Endothelial cell of umbilical vein (primary cell): ENCODE results near the gene BCAS3.

Experiments used
- EZH2 ChIP-seq: IDR thresholded peaks from 2 replicates; pipeline ENCODE4 v1.6.1; 2012; ENCODE audit warnings: borderline replicate concordance, low read depth, mild to moderate bottlenecking, moderate library complexity, low read length, inconsistent platforms; ENCODE audit not compliant: severe bottlenecking
- MAX ChIP-seq: IDR thresholded peaks from 2 replicates; pipeline ENCODE4 v1.6.1; 2011; ENCODE audit not compliant: insufficient read depth, insufficient read length
- POLR2A ChIP-seq: IDR thresholded peaks from 2 replicates; pipeline ENCODE4 v1.6.1; 2012; ENCODE audit warnings: low read depth, mild to moderate bottlenecking, control low read depth, low read length

DNA sequence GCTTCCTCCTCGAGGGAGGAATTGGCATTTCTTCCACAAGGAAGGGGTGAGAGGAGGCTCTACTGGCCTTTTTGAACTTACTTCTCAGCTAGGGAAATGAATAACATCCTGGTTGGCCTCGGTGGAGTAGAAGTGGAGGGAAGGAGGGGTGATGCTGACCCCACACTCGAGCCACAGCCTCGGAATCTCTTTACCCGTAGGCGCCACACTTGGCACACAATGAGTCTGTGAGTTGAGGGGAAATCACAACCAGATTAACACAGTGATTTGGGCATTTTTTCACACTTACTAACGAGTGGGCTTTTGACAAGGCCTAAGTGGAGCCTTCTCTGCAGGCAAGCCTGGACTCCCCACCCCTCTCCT is 674.7 kb downstream of the BCAS3 start:
- TF ChIP-seq EZH2: no peak
- TF ChIP-seq MAX: no peak
- TF ChIP-seq POLR2A: no peak
